Fibroblast of lung (primary cell): Measurements from ENCODE around the gene GBF1. TPM values are rescaled to one million over a fixed set of nuclear protein-coding genes. Genes with fewer than 3 reads are reported as not detected.

ENCODE experiments used
- DNase-seq, 2 donors: peaks; one replicate each; pipeline versions ENCODE4 v3.0.0 to v3.0.0-alpha.2; 2010; ENCODE audit warnings: low read depth in 2 of 2
- H2AFZ ChIP-seq: 2 replicates; pipeline ENCODE4 v1.5.1; 2012; ENCODE audit warnings: low read length, control low read depth, inconsistent platforms
- H3K27ac ChIP-seq: 2 replicates; pipeline ENCODE4 v1.5.1; 2011; ENCODE audit warnings: low read length, control low read depth; ENCODE audit not compliant: insufficient read depth
- H3K27me3 ChIP-seq: 2 replicates; pipeline ENCODE4 v1.5.1; 2011; ENCODE audit warnings: mild to moderate bottlenecking, low read length; ENCODE audit not compliant: control insufficient read depth, insufficient read depth
- H3K36me3 ChIP-seq: 2 replicates; pipeline ENCODE4 v1.5.1; 2011; ENCODE audit warnings: low read length; ENCODE audit not compliant: control insufficient read depth, insufficient read depth
- H3K4me1 ChIP-seq: 2 replicates; pipeline ENCODE4 v1.5.1; 2011; ENCODE audit warnings: low read length; ENCODE audit not compliant: control insufficient read depth, insufficient read depth; ENCODE audit errors: extremely low read depth
- H3K4me2 ChIP-seq: 2 replicates; pipeline ENCODE4 v1.5.1; 2011; ENCODE audit warnings: low read length, control low read depth; ENCODE audit not compliant: insufficient read depth; ENCODE audit errors: extremely low read depth
- H3K4me3 ChIP-seq, 4 experiments: fragments of 200-600 bp in 1 of 4; sonication (generic) in 1 of 4; replicated peaks in 1 of 4; 2 replicates each; pipeline ENCODE4 v1.5.1; 2011 to 2016; ENCODE audit warnings: low read length in 4 of 4, low read depth in 3 of 4, mild to moderate bottlenecking in 3 of 4, control low read depth in 2 of 4, inconsistent platforms in 1 of 4, mixed read lengths in 1 of 4; ENCODE audit not compliant: insufficient read depth in 1 of 4; ENCODE audit errors: control extremely low read depth in 1 of 4
- H3K79me2 ChIP-seq: 2 replicates; pipeline ENCODE4 v1.5.1; 2012; ENCODE audit warnings: mild to moderate bottlenecking, low read length, inconsistent platforms; ENCODE audit not compliant: control insufficient read depth, insufficient read depth
- H3K9ac ChIP-seq: 2 replicates; pipeline ENCODE4 v1.5.1; 2011; ENCODE audit warnings: mild to moderate bottlenecking, low read length, control low read depth; ENCODE audit not compliant: insufficient read depth
- H3K9me3 ChIP-seq: 2 replicates; pipeline ENCODE4 v1.5.1; 2012; ENCODE audit warnings: low read depth, low read length; ENCODE audit not compliant: control insufficient read depth, insufficient read depth
- H4K20me1 ChIP-seq: 2 replicates; pipeline ENCODE4 v1.5.1; 2011; ENCODE audit warnings: low read length; ENCODE audit not compliant: control insufficient read depth, insufficient read depth; ENCODE audit errors: extremely low read depth
- EZH2 ChIP-seq: IDR thresholded peaks from 2 replicates; pipeline ENCODE4 v1.5.1; 2012; ENCODE audit warnings: low read length, control low read depth, mild to moderate bottlenecking; ENCODE audit errors: missing control alignments
- polyA plus RNA-seq, 2 donors: library from polyadenylated mRNA; depleted of rRNA in 1 of 2; stranded (reverse) in 1 of 2; unstranded in 1 of 2; fragments of >200 nt; gene quantifications; 2 replicates each; pipeline ENCODE4 v1.2.1, GENCODE V29; 2011 to 2012; ENCODE audit warnings: missing spikeins in 1 of 2
- total RNA-seq: library from RNA; depleted of rRNA; stranded (reverse); fragments of >200 nt; gene quantifications from 2 replicates; pipeline ENCODE4 v1.2.1, GENCODE V29; 2014
- TF ChIP-seq, protein P1 (sequence below), 2 donors: IDR thresholded peaks in 1 of 2; conservative IDR thresholded peaks in 1 of 2; 1 replicate in 1 of 2; 2 replicates in 1 of 2; pipeline ENCODE4 v1.5.1; 2011 to 2012; ENCODE audit warnings: low read length in 2 of 2, control low read depth in 1 of 2, inconsistent platforms in 1 of 2, low read depth in 1 of 2, mild to moderate bottlenecking in 1 of 2

Gene GBF1
- total and polyA plus RNA-seq, 2 donors (not counting 1 experiment from before 2014, with no cell fraction given), result 24.1 to 24.6 TPM

DNA sequence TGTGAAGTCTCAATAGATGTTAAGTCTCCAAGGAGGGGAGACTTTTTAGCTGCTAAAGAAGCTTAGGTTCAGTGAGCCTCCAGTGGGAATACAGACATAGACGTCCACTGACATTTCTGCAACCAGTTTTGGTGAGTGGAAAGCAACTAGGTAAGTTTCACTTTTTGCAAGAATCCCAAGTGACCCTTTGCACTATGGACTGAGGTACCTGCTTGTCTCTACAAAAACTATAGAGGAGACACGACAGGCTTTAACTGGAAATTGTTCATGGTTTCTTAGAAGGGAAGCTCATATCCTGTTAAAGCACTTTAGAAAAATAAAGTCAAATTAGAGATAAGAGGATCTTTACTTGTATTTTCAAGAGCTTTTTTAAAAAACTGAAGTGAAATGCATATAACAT, 38.6 kb downstream of the GBF1 start:
- H3K79me2 ChIP-seq, result peaks cover 36% of the 10 kb centered on the region
- H4K20me1 ChIP-seq, result peaks cover 3% of the 10 kb centered on the region
- no peak overlapping the region for H3K27ac ChIP-seq
- no peak overlapping the region for H2AFZ ChIP-seq
- H3K36me3 ChIP-seq, result no peaks in the 10 kb centered on the region
- peaks cover 4% of the 10 kb centered on the region for H3K4me1 ChIP-seq
- no peak for TF ChIP-seq EZH2
- TF ChIP-seq, protein P1, sequence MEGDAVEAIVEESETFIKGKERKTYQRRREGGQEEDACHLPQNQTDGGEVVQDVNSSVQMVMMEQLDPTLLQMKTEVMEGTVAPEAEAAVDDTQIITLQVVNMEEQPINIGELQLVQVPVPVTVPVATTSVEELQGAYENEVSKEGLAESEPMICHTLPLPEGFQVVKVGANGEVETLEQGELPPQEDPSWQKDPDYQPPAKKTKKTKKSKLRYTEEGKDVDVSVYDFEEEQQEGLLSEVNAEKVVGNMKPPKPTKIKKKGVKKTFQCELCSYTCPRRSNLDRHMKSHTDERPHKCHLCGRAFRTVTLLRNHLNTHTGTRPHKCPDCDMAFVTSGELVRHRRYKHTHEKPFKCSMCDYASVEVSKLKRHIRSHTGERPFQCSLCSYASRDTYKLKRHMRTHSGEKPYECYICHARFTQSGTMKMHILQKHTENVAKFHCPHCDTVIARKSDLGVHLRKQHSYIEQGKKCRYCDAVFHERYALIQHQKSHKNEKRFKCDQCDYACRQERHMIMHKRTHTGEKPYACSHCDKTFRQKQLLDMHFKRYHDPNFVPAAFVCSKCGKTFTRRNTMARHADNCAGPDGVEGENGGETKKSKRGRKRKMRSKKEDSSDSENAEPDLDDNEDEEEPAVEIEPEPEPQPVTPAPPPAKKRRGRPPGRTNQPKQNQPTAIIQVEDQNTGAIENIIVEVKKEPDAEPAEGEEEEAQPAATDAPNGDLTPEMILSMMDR (conservative IDR thresholded peaks at IDR 0.05 in 1 of 2, IDR thresholded peaks at IDR 0.05 in 1 of 2; ENCODE audit: low read depth in 1 of 2, low read length in 2 of 2), result no peak
- H3K27me3 ChIP-seq, result no peaks in the 10 kb centered on the region
- DNase-seq, result no peak
- H3K4me3 ChIP-seq, result no peak overlapping the region
- H3K9me3 ChIP-seq, result no peaks in the 10 kb centered on the region
- H3K9ac ChIP-seq, result no peak overlapping the region
- no peak overlapping the region for H3K4me2 ChIP-seq

DNA sequence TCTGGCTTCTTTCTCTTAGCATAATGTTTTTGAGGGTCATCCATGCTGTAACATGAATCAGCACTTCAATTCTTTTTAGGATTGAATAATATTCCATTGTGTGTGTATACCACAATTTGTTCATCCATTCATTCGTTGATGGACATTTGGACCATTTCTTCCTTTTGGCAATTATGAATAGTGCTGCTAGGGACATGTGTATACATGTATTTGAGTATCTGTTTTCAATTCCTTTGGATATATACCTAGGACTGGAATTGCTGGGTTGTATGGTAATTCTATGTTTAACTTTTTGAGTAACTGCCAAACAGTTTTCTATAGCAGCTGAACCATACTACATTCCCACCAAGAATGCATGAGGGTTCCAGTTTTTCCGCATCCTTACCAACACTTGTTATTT, 39.2 kb downstream of the GBF1 start:
- no peak overlapping the region for H3K4me2 ChIP-seq
- no peak overlapping the region for H2AFZ ChIP-seq
- TF ChIP-seq, protein P1 (conservative IDR thresholded peaks at IDR 0.05 in 1 of 2, IDR thresholded peaks at IDR 0.05 in 1 of 2; ENCODE audit: low read depth in 1 of 2, low read length in 2 of 2), result no peak
- no peak for TF ChIP-seq EZH2
- no peaks in the 10 kb centered on the region for H3K9me3 ChIP-seq
- no peak overlapping the region for H3K4me3 ChIP-seq
- H3K4me1 ChIP-seq, result peaks cover 4% of the 10 kb centered on the region
- no peak overlapping the region for H3K27ac ChIP-seq
- no peaks in the 10 kb centered on the region for H3K27me3 ChIP-seq
- H3K79me2 ChIP-seq, result peaks cover 37% of the 10 kb centered on the region
- no peak overlapping the region for H3K9ac ChIP-seq
- H4K20me1 ChIP-seq, result peaks cover 3% of the 10 kb centered on the region
- DNase-seq, result no peak
- H3K36me3 ChIP-seq, result no peaks in the 10 kb centered on the region

DNA sequence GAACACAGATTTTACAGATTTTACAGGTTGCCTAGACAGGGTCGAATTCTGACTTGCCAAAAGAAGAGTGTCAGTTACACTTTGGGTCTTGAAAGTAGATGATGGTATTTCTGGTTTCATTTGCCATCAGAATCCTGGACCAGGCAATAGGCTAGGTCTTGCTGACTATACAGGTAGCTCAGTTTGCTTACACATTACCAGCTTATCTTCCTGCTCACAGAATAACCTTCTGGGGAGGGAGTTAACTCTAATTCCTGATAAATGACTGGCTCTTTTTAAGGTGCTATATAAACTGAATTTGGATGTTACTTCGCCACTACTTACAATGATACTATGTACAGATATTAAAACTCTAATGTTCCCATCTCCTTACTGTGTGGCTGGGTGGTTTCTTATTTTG, 39.8 kb downstream of the GBF1 start:
- Histone ChIP-seq H3K9ac (no peak overlapping the region), H2AFZ (no peak overlapping the region), H3K36me3 (no peaks in the 10 kb centered on the region), H3K4me1 (peaks cover 4% of the 10 kb centered on the region), H3K4me2 (no peak overlapping the region), H3K9me3 (no peaks in the 10 kb centered on the region), H3K4me3 (no peak overlapping the region), H4K20me1 (peaks cover 3% of the 10 kb centered on the region), H3K27me3 (no peaks in the 10 kb centered on the region), H3K79me2 (peaks cover 41% of the 10 kb centered on the region), H3K27ac (no peak overlapping the region)
- TF ChIP-seq EZH2, result no peak
- TF ChIP-seq, protein P1 (conservative IDR thresholded peaks at IDR 0.05 in 1 of 2, IDR thresholded peaks at IDR 0.05 in 1 of 2; ENCODE audit: low read depth in 1 of 2, low read length in 2 of 2), result no peak
- DNase-seq, result no peak
